ENCODE measurements around the gene PTPN20.

Gene PTPN20

DNA sequence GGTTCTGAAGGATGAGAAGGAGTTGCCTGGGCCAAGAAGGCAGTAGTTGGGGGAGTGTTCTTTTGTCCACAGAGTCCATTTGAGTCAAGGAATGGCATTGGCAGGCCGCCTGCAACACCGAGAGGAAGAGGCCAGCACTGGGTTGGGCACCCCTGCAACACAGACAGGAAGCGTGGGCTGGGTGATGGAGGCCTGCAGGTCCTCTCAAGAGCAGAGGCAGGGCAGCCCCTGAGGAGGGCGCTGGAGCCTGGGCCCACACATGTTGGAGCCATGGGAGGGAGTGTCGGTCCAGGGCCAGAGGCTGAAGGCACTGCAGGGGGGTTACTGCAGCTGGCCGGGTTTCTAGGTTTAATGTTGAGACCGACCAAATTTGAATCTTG, 137.3 kb downstream of the PTPN20 start:
- DNase-seq (ENCODE audit: low read depth in 2 of 2), result no peak

DNA sequence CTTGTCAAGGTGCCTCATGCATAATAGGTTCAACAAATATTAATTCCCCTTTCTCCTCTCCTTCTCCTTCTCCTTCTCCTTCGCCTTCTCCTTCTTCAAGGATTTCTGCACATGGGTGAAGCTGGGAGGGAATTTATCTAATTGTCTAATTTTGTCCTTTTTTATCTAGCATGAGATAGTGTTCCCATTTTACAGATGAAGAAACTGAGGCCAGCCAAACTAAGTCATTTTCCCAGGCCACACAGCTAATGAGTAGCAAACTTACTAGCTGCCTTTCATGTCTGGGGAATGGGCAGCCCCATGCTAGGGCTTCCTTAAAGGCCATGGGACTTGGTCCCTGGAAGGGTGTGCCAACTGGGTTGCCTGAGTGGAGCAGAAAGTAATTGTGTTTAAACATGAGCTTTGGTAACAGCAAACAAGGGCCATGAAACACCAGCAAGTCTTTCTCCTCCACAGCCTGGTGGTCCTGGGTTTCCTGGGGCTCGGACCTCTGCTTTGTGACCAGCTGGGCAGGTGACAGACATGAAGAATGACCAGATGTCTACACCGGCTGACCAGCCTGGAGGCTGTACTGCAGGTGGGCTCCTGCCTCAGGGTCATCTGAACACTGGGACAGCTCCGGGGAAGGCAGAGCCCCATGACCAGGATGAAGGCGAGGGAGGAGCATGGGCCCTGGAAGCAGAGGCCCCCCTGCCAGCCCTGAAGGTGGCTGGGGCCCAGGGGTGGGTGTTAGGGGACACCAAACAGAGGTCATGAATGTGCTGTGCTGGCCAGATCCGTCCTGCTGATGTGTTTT, 138.0 kb downstream of the PTPN20 start:
- DNase-seq (ENCODE audit: low read depth in 2 of 2), result no peak

DNA sequence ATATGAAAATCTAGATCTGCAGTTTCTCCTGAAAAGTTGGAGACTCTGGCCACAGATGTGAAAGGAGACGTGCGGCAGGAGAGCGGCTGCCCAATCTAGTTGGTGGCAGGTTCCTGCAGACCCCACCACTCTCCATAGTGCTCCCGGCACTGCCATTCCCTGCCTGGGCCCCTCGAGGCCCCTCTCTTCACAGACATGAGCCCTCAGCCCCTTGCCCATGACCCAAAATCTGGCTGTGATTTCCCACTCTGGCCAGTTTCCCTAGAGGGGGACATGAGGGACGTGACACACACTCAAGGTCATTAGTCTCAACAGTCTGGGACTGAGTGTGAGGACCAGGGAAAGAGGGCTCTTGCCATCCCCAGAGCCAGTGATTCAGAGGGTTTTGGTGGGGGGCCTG, 138.7 kb downstream of the PTPN20 start:
- no peak for DNase-seq (ENCODE audit: low read depth in 2 of 2)

DNA sequence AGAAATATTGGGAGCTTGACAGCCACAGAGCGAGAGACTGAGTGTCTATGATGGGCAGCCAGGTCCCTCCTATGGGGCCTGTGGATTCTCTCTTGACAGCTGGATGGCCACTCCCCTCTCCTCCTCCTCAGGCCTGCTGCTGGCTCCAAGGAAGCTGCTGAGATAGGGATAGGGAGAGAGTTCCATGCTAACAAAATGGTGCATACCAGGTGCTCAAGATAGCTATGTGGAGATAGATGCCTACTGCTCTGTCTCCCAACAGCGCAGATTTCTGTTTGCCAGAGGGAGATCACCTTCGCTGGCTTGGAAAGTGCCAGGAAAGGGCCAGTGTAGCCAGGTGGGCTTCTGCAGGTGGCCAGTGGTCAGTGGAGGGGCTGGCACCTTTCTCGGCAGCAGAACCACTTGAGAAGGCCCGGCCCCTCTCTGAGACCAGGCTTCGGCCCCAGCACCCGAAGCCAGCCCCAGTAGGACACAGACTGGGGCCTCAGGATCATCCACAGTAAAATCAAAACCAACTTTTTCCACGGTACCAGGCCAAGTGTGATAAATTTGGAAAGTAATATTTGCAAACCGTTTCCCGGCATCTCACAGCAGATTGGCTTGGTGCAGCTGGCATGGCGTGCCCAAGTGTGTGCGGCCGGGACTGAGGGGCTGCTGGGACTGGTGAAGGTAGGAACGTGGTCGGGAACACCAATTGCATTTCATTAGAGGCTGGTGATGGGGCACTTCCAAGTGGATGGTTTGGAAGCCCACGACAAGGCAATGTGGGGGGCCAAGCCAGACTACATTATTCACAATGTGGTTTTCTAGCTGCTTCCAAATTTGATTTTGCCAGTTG, 139.6 kb downstream of the PTPN20 start:
- DNase-seq (ENCODE audit: low read depth in 2 of 2), result no peak

DNA sequence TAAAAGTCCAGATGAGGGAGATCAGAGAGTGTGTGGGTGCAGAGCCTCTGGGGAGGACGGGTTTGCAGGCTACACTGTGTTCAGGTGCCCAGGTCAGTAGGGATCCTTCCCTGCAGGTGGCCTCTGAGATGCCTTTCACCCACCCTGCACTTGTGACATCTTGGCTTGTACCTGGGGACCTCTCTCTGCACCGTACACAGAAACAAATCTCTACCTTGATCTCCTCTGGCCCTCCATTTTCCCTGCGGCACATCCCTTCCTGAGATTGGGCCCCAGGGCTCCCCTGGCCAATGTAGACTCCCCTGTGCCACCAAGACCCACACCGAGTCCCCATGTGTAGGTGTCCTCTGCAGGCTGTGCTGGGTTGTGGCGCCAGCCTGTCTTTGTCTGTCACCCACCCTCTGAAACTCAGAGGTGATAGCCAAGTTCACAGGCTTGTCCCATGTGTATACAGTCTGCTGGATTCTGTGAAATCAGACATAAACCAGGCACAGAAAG, 140.6 kb downstream of the PTPN20 start:
- no peak for DNase-seq (ENCODE audit: low read depth in 2 of 2)

Measured in activated CD8-positive, alpha-beta memory T cell treated with anti-CD3 and anti-CD28 coated beads for 4 hours (primary cell).